NT2/D1 (cell line): ENCODE results near the gene FBXO48.

Experiments
- YY1 ChIP-seq: IDR thresholded peaks from 2 replicates; pipeline ENCODE4 v1.6.1; 2011; ENCODE audit not compliant: insufficient read length, insufficient read depth
- ZNF274 ChIP-seq: IDR thresholded peaks from 2 replicates; pipeline ENCODE4 v1.6.1; 2011; ENCODE audit warnings: mild to moderate bottlenecking, low read depth, low read length

DNA sequence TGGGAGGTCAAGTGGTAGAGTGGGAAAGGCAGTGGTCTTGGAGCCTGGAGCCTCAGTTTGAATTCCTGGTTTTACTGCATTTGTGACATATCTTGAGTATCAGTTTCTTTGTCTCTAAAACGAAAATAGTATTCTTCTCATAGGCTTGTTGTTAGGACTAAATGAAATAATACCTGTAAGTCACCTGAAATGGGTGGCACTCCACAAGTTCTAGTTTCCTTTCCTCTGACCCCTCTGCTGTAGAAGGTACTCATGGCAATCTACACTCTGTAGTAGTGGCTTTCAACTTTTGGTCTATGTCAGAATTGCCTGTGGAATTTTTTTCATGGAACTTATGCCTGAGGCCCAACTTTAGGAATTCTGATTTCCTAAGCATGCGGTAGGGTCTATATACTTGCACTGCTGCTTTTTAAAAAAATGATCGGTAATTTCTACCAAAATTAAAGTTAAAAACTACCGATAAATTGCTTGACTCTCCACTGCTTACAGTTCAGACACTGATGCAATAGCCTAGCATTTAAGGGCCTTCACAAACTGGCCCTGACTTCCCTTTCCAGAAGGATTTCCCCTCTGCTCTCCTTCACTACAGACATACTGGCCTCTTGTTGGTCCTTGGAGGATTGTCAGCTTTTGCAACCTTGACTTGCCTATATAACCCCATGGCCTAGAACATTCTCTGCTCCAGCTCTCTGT lies 54.8 kb downstream of the FBXO48 start:
- no peak for TF ChIP-seq ZNF274
- no peak for TF ChIP-seq YY1
